Ishikawa (cell line): Measurements from ENCODE around the gene RIPOR2.

Experiments used
- CEBPB ChIP-seq: IDR thresholded peaks from 2 replicates; pipeline ENCODE4 v1.6.1; 2012
- CREB1 ChIP-seq: IDR thresholded peaks from 2 replicates; pipeline ENCODE4 v1.6.1; 2012; ENCODE audit warnings: low read depth
- EGR1 ChIP-seq: IDR thresholded peaks from 2 replicates; pipeline ENCODE4 v1.6.1; 2012
- EP300 ChIP-seq: IDR thresholded peaks from 2 replicates; pipeline ENCODE4 v1.6.1; 2012; ENCODE audit warnings: borderline replicate concordance
- FOXM1 ChIP-seq: IDR thresholded peaks from 2 replicates; pipeline ENCODE4 v1.6.1; 2012; ENCODE audit warnings: low read depth, borderline replicate concordance
- NFIC ChIP-seq: IDR thresholded peaks from 2 replicates; pipeline ENCODE4 v1.6.1; 2012
- RAD21 ChIP-seq: IDR thresholded peaks from 2 replicates; pipeline ENCODE4 v1.6.1; 2012; ENCODE audit warnings: low read depth
- TAF1 ChIP-seq: IDR thresholded peaks from 2 replicates; pipeline ENCODE4 v1.6.1; 2012; ENCODE audit warnings: low read depth, mild to moderate bottlenecking
- TCF12 ChIP-seq: IDR thresholded peaks from 2 replicates; pipeline ENCODE4 v1.6.1; 2012; ENCODE audit warnings: low read depth
- TEAD4 ChIP-seq: IDR thresholded peaks from 2 replicates; pipeline ENCODE4 v1.6.1; 2012
- YY1 ChIP-seq: IDR thresholded peaks from 2 replicates; pipeline ENCODE4 v1.6.1; 2012; ENCODE audit warnings: low read depth
- ZBTB7A ChIP-seq: IDR thresholded peaks from 2 replicates; pipeline ENCODE4 v1.6.1; 2012; ENCODE audit warnings: low read depth
- TF ChIP-seq, protein P1 (sequence below): IDR thresholded peaks from 2 replicates; pipeline ENCODE4 v1.6.1; 2012; ENCODE audit warnings: low read depth, mild to moderate bottlenecking
- TF ChIP-seq, protein P2 (sequence below): IDR thresholded peaks from 2 replicates; pipeline ENCODE4 v1.6.1; 2012
- TF ChIP-seq, protein P3 (sequence below): IDR thresholded peaks from 2 replicates; pipeline ENCODE4 v1.6.1; 2012

The RIPOR2 gene

DNA sequence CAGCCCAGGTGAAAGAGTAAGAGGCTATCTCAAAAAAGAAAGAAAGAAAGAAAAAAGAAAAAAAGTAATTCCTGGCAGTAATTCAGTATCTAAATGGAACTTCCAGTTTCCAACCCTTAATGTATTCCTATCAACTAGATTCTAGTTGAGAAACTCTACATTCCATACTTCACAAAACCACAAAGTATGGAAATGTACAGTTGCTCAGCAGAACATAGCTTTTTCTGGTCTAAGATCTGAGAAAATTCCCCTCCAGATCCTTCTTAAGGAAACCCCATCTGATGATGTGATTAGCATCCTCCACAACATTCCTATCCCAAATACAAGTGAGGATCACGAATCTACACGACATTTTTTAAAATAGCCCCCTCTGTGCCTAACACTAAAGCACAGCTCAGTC, 140.7 kb downstream of the RIPOR2 start:
- TF ChIP-seq EP300: no peak
- TF ChIP-seq, protein P1, sequence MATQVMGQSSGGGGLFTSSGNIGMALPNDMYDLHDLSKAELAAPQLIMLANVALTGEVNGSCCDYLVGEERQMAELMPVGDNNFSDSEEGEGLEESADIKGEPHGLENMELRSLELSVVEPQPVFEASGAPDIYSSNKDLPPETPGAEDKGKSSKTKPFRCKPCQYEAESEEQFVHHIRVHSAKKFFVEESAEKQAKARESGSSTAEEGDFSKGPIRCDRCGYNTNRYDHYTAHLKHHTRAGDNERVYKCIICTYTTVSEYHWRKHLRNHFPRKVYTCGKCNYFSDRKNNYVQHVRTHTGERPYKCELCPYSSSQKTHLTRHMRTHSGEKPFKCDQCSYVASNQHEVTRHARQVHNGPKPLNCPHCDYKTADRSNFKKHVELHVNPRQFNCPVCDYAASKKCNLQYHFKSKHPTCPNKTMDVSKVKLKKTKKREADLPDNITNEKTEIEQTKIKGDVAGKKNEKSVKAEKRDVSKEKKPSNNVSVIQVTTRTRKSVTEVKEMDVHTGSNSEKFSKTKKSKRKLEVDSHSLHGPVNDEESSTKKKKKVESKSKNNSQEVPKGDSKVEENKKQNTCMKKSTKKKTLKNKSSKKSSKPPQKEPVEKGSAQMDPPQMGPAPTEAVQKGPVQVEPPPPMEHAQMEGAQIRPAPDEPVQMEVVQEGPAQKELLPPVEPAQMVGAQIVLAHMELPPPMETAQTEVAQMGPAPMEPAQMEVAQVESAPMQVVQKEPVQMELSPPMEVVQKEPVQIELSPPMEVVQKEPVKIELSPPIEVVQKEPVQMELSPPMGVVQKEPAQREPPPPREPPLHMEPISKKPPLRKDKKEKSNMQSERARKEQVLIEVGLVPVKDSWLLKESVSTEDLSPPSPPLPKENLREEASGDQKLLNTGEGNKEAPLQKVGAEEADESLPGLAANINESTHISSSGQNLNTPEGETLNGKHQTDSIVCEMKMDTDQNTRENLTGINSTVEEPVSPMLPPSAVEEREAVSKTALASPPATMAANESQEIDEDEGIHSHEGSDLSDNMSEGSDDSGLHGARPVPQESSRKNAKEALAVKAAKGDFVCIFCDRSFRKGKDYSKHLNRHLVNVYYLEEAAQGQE: no peak
- TF ChIP-seq TEAD4: no peak
- TF ChIP-seq TCF12: no peak
- no peak for TF ChIP-seq RAD21
- no peak for TF ChIP-seq FOXM1
- TF ChIP-seq EGR1: no peak
- TF ChIP-seq TAF1: no peak
- no peak for TF ChIP-seq NFIC
- TF ChIP-seq CREB1: no peak
- TF ChIP-seq YY1: no peak
- TF ChIP-seq, protein P2, sequence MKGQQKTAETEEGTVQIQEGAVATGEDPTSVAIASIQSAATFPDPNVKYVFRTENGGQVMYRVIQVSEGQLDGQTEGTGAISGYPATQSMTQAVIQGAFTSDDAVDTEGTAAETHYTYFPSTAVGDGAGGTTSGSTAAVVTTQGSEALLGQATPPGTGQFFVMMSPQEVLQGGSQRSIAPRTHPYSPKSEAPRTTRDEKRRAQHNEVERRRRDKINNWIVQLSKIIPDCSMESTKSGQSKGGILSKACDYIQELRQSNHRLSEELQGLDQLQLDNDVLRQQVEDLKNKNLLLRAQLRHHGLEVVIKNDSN: no peak
- TF ChIP-seq CEBPB: no peak
- TF ChIP-seq, protein P3, sequence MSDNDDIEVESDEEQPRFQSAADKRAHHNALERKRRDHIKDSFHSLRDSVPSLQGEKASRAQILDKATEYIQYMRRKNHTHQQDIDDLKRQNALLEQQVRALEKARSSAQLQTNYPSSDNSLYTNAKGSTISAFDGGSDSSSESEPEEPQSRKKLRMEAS: no peak
- TF ChIP-seq ZBTB7A: no peak

DNA sequence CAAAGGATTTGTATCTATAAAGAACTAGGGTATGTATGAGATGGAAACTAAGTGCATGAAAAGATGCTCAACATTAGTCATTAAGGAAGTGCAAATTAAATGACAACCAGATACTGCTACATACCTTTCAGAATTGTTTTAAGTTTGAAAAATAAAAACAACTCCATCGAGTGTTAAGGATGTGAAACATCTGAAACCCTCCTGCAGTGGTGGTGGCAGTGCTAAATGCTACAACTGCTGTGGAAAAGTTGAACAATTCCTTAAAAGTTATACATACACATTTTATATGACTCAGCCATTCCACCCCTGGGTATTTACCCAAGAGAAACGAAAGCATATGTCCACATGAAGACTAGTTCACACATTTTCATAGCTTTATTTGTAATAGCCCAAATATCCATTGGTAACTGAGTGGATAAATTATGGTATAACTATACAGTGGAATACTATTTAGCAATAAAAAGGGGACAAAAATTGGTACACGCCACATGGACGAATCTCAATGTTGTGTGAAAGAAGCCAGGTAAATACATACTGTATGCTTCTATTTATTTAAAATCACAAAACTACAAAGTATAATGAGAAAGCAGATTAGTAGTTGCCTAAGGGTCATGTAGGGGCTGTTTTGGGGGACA, 147.6 kb downstream of the RIPOR2 start:
- no peak for TF ChIP-seq EGR1
- TF ChIP-seq, protein P1: no peak
- TF ChIP-seq TEAD4: no peak
- TF ChIP-seq TCF12: no peak
- TF ChIP-seq YY1: no peak
- no peak for TF ChIP-seq FOXM1
- TF ChIP-seq, protein P2: no peak
- no peak for TF ChIP-seq RAD21
- no peak for TF ChIP-seq ZBTB7A
- TF ChIP-seq, protein P3: no peak
- no peak for TF ChIP-seq TAF1

DNA sequence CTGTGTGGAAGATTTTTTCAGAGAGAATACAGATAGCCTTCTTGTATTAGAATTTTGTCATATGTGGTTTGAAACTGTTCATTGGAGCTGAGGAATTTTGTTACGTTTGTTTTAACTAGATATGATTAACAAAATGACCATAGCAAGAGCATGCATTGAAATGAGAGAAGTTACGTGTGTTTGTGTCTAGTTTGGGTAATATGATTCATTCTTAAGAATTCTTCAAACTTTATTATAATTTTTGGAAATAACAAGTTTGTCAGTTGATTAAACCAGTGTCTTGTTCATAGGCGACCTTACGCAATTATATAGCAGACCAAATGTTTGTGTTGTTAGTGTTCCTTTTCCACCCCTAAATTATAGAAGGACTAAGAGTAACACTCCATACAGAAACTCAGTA, 155.6 kb downstream of the RIPOR2 start:
- TF ChIP-seq TCF12: no peak
- no peak for TF ChIP-seq EP300
- no peak for TF ChIP-seq ZBTB7A
- no peak for TF ChIP-seq EGR1

DNA sequence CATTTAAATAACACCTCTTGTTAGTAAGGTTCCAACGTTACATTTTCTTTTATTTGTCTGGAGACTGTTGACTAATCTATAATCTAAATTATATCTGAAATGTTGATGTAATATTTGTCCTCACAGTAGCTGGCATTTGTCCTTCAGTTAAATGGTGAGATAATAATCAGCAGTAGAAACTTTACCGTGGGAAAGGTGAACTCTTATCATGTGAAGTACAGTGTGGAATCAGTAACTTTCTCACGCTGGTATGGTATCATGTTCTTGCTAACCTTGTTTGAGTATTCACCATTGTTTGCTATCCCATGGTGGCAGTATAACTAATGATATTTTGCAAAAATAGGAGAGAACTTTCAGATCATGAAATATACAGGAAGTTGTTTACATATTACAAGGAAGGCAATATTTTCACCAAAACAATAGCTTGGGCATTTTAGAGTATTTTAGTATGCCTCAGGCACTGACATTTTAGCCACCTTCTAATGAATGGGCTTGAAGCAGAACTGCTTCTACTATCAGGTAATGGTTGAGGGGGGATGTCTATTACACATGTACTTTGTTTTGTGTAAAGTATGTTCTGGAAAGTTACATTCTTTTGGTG, 156.2 kb downstream of the RIPOR2 start:
- no peak for TF ChIP-seq TAF1
- TF ChIP-seq NFIC: no peak
- no peak for TF ChIP-seq EP300

DNA sequence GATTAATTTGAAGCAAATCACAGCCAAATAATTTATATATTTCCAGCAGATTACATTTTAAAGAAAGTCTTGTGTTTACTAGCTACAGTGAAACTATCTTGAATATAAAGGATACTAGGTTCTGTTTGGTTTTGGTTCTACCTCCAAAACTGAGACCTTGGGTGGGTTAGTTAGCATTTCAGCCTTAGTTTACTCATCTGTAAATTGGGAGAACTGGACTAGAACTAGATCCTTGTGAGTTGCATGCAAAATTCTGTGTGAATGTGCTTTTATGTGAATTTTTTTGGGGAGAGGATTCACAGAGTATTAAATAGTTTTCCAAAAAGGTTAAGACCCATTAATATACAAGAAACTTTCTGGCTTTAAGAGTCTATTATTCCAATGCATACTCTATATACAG, 156.9 kb downstream of the RIPOR2 start:
- TF ChIP-seq TEAD4 (no peak), NFIC (no peak), EGR1 (no peak), YY1 (no peak), TCF12 (no peak), RAD21 (no peak), CEBPB (no peak), FOXM1 (no peak), CREB1 (no peak), TAF1 (no peak), EP300 (no peak), ZBTB7A (no peak)
- TF ChIP-seq, protein P2: no peak
- TF ChIP-seq, protein P3: no peak
- TF ChIP-seq, protein P1: no peak
